ENCODE measurements around the gene WNK1. TPM values are rescaled to one million over a fixed set of nuclear protein-coding genes. Genes with fewer than 3 reads are reported as not detected.

The WNK1 gene
- total and polyA plus RNA-seq, 2 donors (not counting 3 experiments of a cell fraction or from before 2014, with no cell fraction given): 46.3 to 108 TPM

DNA sequence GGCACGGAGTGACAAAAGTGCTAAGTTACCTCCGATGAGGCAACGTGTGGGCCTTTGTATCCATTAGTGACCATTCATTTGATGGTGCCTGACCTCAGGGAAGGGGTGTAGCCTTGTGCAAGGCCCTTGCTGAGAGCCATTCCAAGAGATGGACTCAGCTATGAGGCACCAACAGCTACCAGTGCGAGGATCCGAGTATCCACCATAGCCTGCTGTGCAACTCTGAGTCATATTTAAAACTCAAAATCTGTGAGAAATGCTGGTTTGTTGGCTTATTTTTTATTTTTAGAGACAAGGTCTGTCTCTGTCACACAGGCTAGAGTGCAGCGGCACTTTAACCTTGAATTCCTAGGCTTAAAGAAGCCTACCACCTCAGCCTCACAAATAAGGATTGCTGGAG, 25.1 kb upstream of the WNK1 start:
- dilution Hi-C loops (cut with MboI; ENCODE audit: extremely low pct_ligation_motif_present, low sequenced_read_pairs): no loop called here
- ChIA-PET POLR2A (no interaction called here), CTCF (interaction anchor here (1.0 to 3.4 kb wide), 5 partner anchors 11 to 151 kb away, joined by 3 to 15 read pairs (median 4); no protein-coding TSS in a partner anchor)

More for the DNA sequence above, 25.1 kb upstream of the WNK1 start:
- no peak for TF ChIP-seq FOS (IDR thresholded peaks at IDR 0.05; ENCODE audit: borderline replicate concordance, insufficient read depth, low read length)
- TF ChIP-seq MYC (IDR thresholded peaks at IDR 0.05; ENCODE audit: low read depth, low read length): no peak
- TF ChIP-seq POLR2AphosphoS5 (IDR thresholded peaks at IDR 0.05; ENCODE audit: insufficient read depth, low read depth, low read length): no peak
- TF ChIP-seq GATA2 (IDR thresholded peaks at IDR 0.05; ENCODE audit: insufficient read depth, insufficient read length, low read depth, low read length): no peak
- TF ChIP-seq, protein P1, sequence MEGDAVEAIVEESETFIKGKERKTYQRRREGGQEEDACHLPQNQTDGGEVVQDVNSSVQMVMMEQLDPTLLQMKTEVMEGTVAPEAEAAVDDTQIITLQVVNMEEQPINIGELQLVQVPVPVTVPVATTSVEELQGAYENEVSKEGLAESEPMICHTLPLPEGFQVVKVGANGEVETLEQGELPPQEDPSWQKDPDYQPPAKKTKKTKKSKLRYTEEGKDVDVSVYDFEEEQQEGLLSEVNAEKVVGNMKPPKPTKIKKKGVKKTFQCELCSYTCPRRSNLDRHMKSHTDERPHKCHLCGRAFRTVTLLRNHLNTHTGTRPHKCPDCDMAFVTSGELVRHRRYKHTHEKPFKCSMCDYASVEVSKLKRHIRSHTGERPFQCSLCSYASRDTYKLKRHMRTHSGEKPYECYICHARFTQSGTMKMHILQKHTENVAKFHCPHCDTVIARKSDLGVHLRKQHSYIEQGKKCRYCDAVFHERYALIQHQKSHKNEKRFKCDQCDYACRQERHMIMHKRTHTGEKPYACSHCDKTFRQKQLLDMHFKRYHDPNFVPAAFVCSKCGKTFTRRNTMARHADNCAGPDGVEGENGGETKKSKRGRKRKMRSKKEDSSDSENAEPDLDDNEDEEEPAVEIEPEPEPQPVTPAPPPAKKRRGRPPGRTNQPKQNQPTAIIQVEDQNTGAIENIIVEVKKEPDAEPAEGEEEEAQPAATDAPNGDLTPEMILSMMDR (IDR thresholded peaks at IDR 0.05; ENCODE audit: extremely low read depth in 1 of 2, insufficient read depth in 1 of 2, low read depth in 1 of 2, low read length in 2 of 2): no peak
- no peak for TF ChIP-seq POLR2A (IDR thresholded peaks at IDR 0.05; ENCODE audit: low read depth, low read length)
- TF ChIP-seq JUN (IDR thresholded peaks at IDR 0.05; ENCODE audit: borderline replicate concordance, insufficient read depth, insufficient read length, low read depth): no peak
- TF ChIP-seq MAX (IDR thresholded peaks at IDR 0.05; ENCODE audit: insufficient read depth, insufficient read length): no peak
- TF ChIP-seq EZH2 (IDR thresholded peaks at IDR 0.05; ENCODE audit: borderline replicate concordance, low read depth, low read length, severe bottlenecking): no peak
- no peak for DNase-seq (ENCODE audit: low read depth, low spot score)
- Histone ChIP-seq H4K20me1 (replicated peaks; ENCODE audit: control insufficient read depth, extremely low read depth, insufficient read depth, low read length) (no peaks in the 10 kb centered on the region), H2AFZ (ENCODE audit: low read depth, low read length) (no peak overlapping the region), H3K9me3 (replicated peaks; ENCODE audit: control insufficient read depth, insufficient read depth, low read length) (no peaks in the 10 kb centered on the region), H3K27me3 (ENCODE audit: control insufficient read depth in 2 of 2, insufficient read depth in 2 of 2, low read length in 2 of 2) (no peaks in the 10 kb centered on the region), H3K4me1 (ENCODE audit: control insufficient read depth, extremely low read depth, insufficient read depth, low read length) (no peaks in the 10 kb centered on the region), H3K9me1 (replicated peaks; ENCODE audit: control insufficient read depth, extremely low read depth, insufficient read depth, low read length) (no peaks in the 10 kb centered on the region), H3K36me3 (ENCODE audit: control insufficient read depth in 2 of 2, extremely low read depth in 1 of 2, insufficient read depth in 2 of 2, low read length in 2 of 2) (no peaks in the 10 kb centered on the region), H3K79me2 (ENCODE audit: control insufficient read depth, insufficient read depth, low read length) (no peaks in the 10 kb centered on the region), H3K27ac (ENCODE audit: insufficient read depth, low read depth, low read length) (no peak overlapping the region), H3K4me3 (replicated peaks in 1 of 3; ENCODE audit: insufficient read depth in 1 of 3, low read depth in 1 of 3, low read length in 3 of 3) (no peak overlapping the region), H3K4me2 (ENCODE audit: insufficient read depth, low read length) (no peak overlapping the region), H3K9ac (replicated peaks; ENCODE audit: extremely low read depth, insufficient read depth, low read length) (no peak overlapping the region)
- no peak for FAIRE-seq
- intact Hi-C loops (cut with micrococcal nuclease): no loop called here
- no TSS peak for BruUV-seq (replicated peaks)

Measured in endothelial cell of umbilical vein (primary cell).